ENCODE data around the gene CCDC159. TPM values are rescaled to one million over a fixed set of nuclear protein-coding genes. Genes with fewer than 3 reads are reported as not detected.

The CCDC159 gene
- polyA plus RNA-seq, 1 of the 3 experiments (the other 2 are of a cell fraction): 25.2 TPM

- TF ChIP-seq, protein P1, sequence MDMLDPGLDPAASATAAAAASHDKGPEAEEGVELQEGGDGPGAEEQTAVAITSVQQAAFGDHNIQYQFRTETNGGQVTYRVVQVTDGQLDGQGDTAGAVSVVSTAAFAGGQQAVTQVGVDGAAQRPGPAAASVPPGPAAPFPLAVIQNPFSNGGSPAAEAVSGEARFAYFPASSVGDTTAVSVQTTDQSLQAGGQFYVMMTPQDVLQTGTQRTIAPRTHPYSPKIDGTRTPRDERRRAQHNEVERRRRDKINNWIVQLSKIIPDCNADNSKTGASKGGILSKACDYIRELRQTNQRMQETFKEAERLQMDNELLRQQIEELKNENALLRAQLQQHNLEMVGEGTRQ (IDR thresholded peaks at IDR 0.05; ENCODE audit: borderline replicate concordance, low read depth, low read length): no peak
- no peak for TF ChIP-seq SMC3 (IDR thresholded peaks at IDR 0.05; ENCODE audit: low read depth, low read length)
Measured at GRCh38 chr19:11400798-11401197, 54.5 kb downstream of the CCDC159 start (continued).

GRCh38 chr19:11401808-11402543, 55.7 kb downstream of the CCDC159 start:
- no peak overlapping the region for H3K4me3 ChIP-seq (ENCODE audit: low read depth in 2 of 2, low read length in 1 of 2)
- H3K4me2 ChIP-seq: no peak overlapping the region
- H4K20me1 ChIP-seq (ENCODE audit: insufficient read depth): no peaks in the 10 kb centered on the region
- CTCF ChIA-PET: interaction anchor here (0.5 to 1.5 kb wide), 5 partner anchors 18 to 152 kb away, joined by 3 to 5 read pairs (median 4); partner anchors contain the start of gene EPOR
- no peaks in the 10 kb centered on the region for H3K9me3 ChIP-seq
- no peaks in the 10 kb centered on the region for H3K36me3 ChIP-seq (replicated peaks in 1 of 2; ENCODE audit: control insufficient read depth in 1 of 2, insufficient read depth in 2 of 2, low read length in 1 of 2)
- H3K4me1 ChIP-seq (ENCODE audit: control insufficient read depth in 1 of 2, insufficient read depth in 2 of 2, low read depth in 1 of 2, low read length in 1 of 2): no peaks in the 10 kb centered on the region
- no peaks in the 10 kb centered on the region for H3K27me3 ChIP-seq (ENCODE audit: insufficient read depth)
- H3K79me2 ChIP-seq (ENCODE audit: insufficient read depth): no peaks in the 10 kb centered on the region
- H3K9me2 ChIP-seq: no peaks in the 10 kb centered on the region
- TF ChIP-seq FOSL2 (IDR thresholded peaks at IDR 0.05; ENCODE audit: borderline replicate concordance, low read depth) (no peak), EZH2phosphoT487 (IDR thresholded peaks at IDR 0.05; ENCODE audit: borderline replicate concordance, low read depth) (no peak), EP300 (IDR thresholded peaks at IDR 0.05; ENCODE audit: borderline replicate concordance in 1 of 2, low read depth in 1 of 2, low read length in 1 of 2) (no peak)
- POLR2A ChIA-PET: no interaction called here
- H3K27ac ChIP-seq (ENCODE audit: low read depth in 2 of 2, low read length in 1 of 2): no peak overlapping the region
- H3K9ac ChIP-seq: no peak overlapping the region
- DNase-seq: peak; percentile 35
- no peaks in the 10 kb centered on the region for H3F3A ChIP-seq (replicated peaks; ENCODE audit: insufficient read depth)
- WGBS (ENCODE audit: low lambda C conversion rate): 87% methylated on average over 4 of the region's 9 CpGs
- H2AFZ ChIP-seq (ENCODE audit: low read depth): no peak overlapping the region

Other genes starting within 250 kb of the CCDC159 start
- 12.7 and 18.9 TPM in 2 replicates for gene SPC24, start 190.7 kb upstream of the CCDC159 start, polyA plus RNA-seq (2012; rRNA removed)
- gene KANK2, start 149.0 kb upstream of the CCDC159 start, polyA plus RNA-seq (2012; rRNA removed): 63.9 and 92.4 TPM in 2 replicates
- gene ANGPTL8, start 106.9 kb upstream of the CCDC159 start, polyA plus RNA-seq (2012; rRNA removed): 0.21 TPM in 1 of 2 replicates, not detected in the other
- gene DOCK6, start 84.0 kb upstream of the CCDC159 start, polyA plus RNA-seq (2012; rRNA removed): 14.0 and 18.3 TPM in 2 replicates
- gene TSPAN16, start 50.4 kb upstream of the CCDC159 start, polyA plus RNA-seq (2012; rRNA removed): not detected in 2 replicates
- gene RAB3D, start 6.9 kb upstream of the CCDC159 start, polyA plus RNA-seq (2012; rRNA removed): 25.0 and 27.0 TPM in 2 replicates
- gene TMEM205, start 251 bp upstream of the CCDC159 start, polyA plus RNA-seq (2012; rRNA removed): 209 and 219 TPM in 2 replicates
- 18.9 and 26.2 TPM in 2 replicates for gene PLPPR2, start 8.9 kb downstream of the CCDC159 start, polyA plus RNA-seq (2012; rRNA removed)
- gene SWSAP1, start 28.1 kb downstream of the CCDC159 start, polyA plus RNA-seq (2012; rRNA removed): 2.8 and 3.0 TPM in 2 replicates
- gene EPOR, start 37.8 kb downstream of the CCDC159 start, polyA plus RNA-seq (2012; rRNA removed): 15.4 and 16.8 TPM in 2 replicates
- 13.3 and 13.5 TPM in 2 replicates for gene RGL3, start 72.8 kb downstream of the CCDC159 start, polyA plus RNA-seq (2012; rRNA removed)
- gene ODAD3, start 88.6 kb downstream of the CCDC159 start, polyA plus RNA-seq (2012; rRNA removed): 3.2 and 4.2 TPM in 2 replicates
- gene PRKCSH, start 89.1 kb downstream of the CCDC159 start, polyA plus RNA-seq (2012; rRNA removed): 198 and 502 TPM in 2 replicates
- 0.48 and 0.68 TPM in 2 replicates for gene ELAVL3, start 134.5 kb downstream of the CCDC159 start, polyA plus RNA-seq (2012; rRNA removed)
- gene ZNF653, start 159.3 kb downstream of the CCDC159 start, polyA plus RNA-seq (2012; rRNA removed): 14.5 and 14.7 TPM in 2 replicates
- gene ECSIT, start 182.6 kb downstream of the CCDC159 start, polyA plus RNA-seq (2012; rRNA removed): 35.6 and 43.8 TPM in 2 replicates
- gene CNN1, start 192.3 kb downstream of the CCDC159 start, polyA plus RNA-seq (2012; rRNA removed): 4.6 and 6.6 TPM in 2 replicates
- gene ELOF1, start 212.7 kb downstream of the CCDC159 start, polyA plus RNA-seq (2012; rRNA removed): 139 and 157 TPM in 2 replicates
- 0.87 and 1.6 TPM in 2 replicates for gene ACP5, start 231.1 kb downstream of the CCDC159 start, polyA plus RNA-seq (2012; rRNA removed)